MM.1S (cell line): ENCODE data around the gene PFDN4.

Source experiments
- CTCF ChIP-seq: fragments of 300-600 bp; sonication (generic); IDR thresholded peaks from 2 replicates; pipeline ENCODE4 v1.5.1; 2016; ENCODE audit warnings: antibody characterized with exemption, low read length, mixed read lengths
- EZH2phosphoT487 ChIP-seq: fragments of 300-600 bp; sonication (generic); IDR thresholded peaks from 2 replicates; pipeline ENCODE4 v1.6.1; 2018; ENCODE audit warnings: antibody characterized with exemption, low read length

GRCh38 chr20:54212226-54212625 is 4.3 kb downstream of the PFDN4 start:
- no peak for TF ChIP-seq CTCF
- no peak for TF ChIP-seq EZH2phosphoT487
